ENCODE measurements around the gene HCRT.
"Not testable (repeated sequence)": the region's sequence is repeated elsewhere in the genome, so short reads cannot be mapped to it uniquely, and the experiment has no call there.

The HCRT gene

GRCh38 chr17:42184713-42185620 is at the start of gene HCRT:
Gene HCRT, minus strand, starts transcription at chr17:42185452. Its CDS starts 87 bp downstream, at chr17:42185365.
- peak; percentile 11 for DNase-seq

- DNase-seq: no peak
Measured at GRCh38 chr17:42233994-42234393, 48.7 kb upstream of the HCRT start.

- no peak for DNase-seq
Measured at GRCh38 chr17:42233156-42233555, 47.9 kb upstream of the HCRT start.

GRCh38 chr17:42230225-42230624 is 45.0 kb upstream of the HCRT start:
- no peak for DNase-seq

- DNase-seq: no peak
Measured at GRCh38 chr17:42227849-42228700, 42.8 kb upstream of the HCRT start.

- no peak for DNase-seq
Measured at GRCh38 chr17:42225646-42226045, 40.4 kb upstream of the HCRT start.

GRCh38 chr17:42224651-42225050 is 39.4 kb upstream of the HCRT start:
- no peak for DNase-seq

- DNase-seq: peak; percentile 79
Measured at GRCh38 chr17:42221886-42222745, 36.9 kb upstream of the HCRT start.

- not testable (repeated sequence) for DNase-seq
Measured at GRCh38 chr17:42219280-42219679, 34.0 kb upstream of the HCRT start.

- no peak for DNase-seq
Measured at GRCh38 chr17:42214156-42214555, 28.9 kb upstream of the HCRT start.

- no peak for DNase-seq
Measured at GRCh38 chr17:42212382-42212781, 27.1 kb upstream of the HCRT start.

- not testable (repeated sequence) for DNase-seq
Measured at GRCh38 chr17:42211921-42212341, 26.7 kb upstream of the HCRT start.

- DNase-seq: no peak
Measured at GRCh38 chr17:42210046-42210445, 24.8 kb upstream of the HCRT start.

GRCh38 chr17:42206153-42206612 is 20.9 kb upstream of the HCRT start:
- DNase-seq: not testable (repeated sequence)

GRCh38 chr17:42203354-42203753 is 18.1 kb upstream of the HCRT start:
- DNase-seq: no peak

- DNase-seq: no peak
Measured at GRCh38 chr17:42202696-42203095, 17.4 kb upstream of the HCRT start.

GRCh38 chr17:42202159-42202558 is 16.9 kb upstream of the HCRT start:
- no peak for DNase-seq

GRCh38 chr17:42201458-42201772 is 16.2 kb upstream of the HCRT start:
- DNase-seq: no peak

GRCh38 chr17:42200706-42201457 is 15.6 kb upstream of the HCRT start:
- DNase-seq: no peak

GRCh38 chr17:42199416-42200011 is 14.3 kb upstream of the HCRT start:
- no peak for DNase-seq

- DNase-seq: no peak
Measured at GRCh38 chr17:42198897-42199296, 13.6 kb upstream of the HCRT start.

Measured in CD4-positive, alpha-beta T cell treated with Interleukin-6 for 4 hours (primary cell).